ENCODE data around the gene GRSF1.
"Not testable (repeated sequence)": the region's sequence is repeated elsewhere in the genome, so short reads cannot be mapped to it uniquely, and the experiment has no call there.

The GRSF1 gene

DNA sequence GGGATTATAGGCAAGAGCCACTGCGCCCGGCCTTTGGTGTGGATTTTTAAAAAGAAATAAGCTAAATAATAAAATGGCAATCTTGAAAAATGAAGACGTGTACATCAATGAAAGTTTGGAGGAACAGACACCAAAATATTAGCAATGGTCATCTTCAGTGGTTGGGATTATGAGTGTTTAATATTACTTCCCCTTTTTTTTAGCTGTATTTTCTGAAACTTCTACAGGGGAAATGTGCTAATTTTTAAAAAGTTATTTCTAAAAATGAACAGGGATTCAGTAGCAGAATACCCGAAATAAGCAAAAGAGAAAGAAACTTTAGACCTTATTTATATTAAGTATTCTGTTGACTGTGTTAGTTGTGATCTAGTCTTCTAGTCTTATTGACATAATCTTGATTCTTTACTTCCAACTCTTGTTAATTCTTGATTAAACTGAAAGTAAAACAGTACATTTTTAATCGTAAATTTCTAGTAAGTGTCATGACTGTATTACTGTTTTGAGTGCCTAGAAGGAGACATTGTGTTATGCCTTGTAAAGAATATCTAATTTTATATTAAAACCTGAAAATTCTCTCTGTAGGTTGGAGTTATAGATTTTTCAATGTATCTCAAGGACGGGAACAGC, 66.6 kb downstream of the GRSF1 start:
- DNase-seq (ENCODE audit: low read depth, low spot score) = no peak
- no peak overlapping the region for H3K4me3 ChIP-seq (ENCODE audit: low read length)

DNA sequence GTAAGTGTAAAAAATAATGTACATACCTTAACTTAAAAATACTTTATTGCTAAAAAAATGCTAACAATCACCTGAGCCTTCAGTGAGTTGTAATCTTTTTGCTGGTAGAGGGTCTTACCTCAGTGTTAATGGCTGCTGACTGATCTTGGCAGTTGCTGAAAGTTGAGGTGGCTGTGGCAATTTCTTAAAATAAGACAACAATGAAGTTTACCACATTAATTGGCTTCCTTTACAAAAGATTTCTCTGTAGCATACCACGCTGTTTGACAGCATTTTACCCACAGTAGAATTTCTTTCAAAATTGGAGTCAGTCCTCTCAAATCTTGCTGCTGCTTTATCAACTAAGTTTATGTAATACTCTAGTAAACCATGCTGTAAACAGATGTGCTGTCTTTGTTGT, 70.3 kb downstream of the GRSF1 start:
- not testable (repeated sequence) for H3K4me3 ChIP-seq (ENCODE audit: low read length)
- peak; percentile 75 for DNase-seq (ENCODE audit: low read depth, low spot score)

DNA sequence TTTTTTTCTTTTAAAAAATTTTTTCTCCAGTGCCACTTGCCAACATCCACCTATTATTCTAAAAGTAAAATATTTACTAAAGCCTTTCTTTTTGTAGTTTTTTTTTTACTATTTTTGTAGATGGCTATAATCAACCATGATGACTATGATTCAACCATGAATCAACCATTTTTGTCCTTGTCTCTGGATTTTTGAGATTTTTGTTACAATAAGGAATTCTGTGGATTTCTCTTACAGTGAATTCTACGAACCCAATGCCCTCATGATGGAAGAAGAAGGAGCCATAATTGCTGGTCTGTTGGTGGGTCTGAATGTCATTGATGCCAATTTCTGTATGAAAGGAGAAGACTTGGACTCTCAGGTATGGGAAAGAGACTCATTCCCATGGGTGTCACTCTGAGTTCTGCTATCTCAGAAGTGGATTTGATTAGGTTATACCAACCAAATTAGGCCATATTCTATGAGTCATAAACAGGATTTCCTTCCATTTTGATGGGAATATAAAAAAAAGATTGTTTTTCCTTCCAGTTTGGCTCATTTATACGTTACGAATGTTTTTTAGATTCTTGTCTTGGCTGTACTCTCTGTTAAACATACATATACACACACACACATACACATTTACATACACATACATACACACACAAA, 71.3 kb downstream of the GRSF1 start:
- DNase-seq (ENCODE audit: low read depth, low spot score) = no peak
- H3K4me3 ChIP-seq (ENCODE audit: low read length) = no peak overlapping the region
